ENCODE measurements around the gene CELF2.

DNA sequence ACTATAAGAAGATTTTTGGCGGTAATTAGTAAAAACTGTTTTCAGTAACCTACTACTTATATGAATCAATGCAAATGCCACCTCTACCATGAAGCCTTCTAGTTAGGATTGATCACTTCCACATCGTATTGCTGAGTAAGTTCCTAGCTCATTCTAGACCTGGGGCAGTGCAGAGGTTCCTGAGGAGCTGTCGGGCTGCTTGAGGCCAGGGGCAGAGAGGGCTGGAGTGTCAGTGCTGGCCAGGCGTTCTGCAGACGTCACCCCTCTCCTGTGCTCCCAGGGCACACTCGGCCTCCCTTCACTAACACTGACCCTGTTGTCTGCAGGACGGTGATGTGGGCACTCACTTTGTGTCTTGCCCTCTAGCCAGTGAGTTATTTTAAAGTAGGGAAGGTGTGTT, 275.7 kb downstream of the CELF2 start:
- TF ChIP-seq, protein P1, sequence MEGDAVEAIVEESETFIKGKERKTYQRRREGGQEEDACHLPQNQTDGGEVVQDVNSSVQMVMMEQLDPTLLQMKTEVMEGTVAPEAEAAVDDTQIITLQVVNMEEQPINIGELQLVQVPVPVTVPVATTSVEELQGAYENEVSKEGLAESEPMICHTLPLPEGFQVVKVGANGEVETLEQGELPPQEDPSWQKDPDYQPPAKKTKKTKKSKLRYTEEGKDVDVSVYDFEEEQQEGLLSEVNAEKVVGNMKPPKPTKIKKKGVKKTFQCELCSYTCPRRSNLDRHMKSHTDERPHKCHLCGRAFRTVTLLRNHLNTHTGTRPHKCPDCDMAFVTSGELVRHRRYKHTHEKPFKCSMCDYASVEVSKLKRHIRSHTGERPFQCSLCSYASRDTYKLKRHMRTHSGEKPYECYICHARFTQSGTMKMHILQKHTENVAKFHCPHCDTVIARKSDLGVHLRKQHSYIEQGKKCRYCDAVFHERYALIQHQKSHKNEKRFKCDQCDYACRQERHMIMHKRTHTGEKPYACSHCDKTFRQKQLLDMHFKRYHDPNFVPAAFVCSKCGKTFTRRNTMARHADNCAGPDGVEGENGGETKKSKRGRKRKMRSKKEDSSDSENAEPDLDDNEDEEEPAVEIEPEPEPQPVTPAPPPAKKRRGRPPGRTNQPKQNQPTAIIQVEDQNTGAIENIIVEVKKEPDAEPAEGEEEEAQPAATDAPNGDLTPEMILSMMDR (IDR thresholded peaks at IDR 0.05), result no peak
- TF ChIP-seq POLR2A (IDR thresholded peaks at IDR 0.05), result no peak

Data from sigmoid colon (tissue), 3 donors.